Right hindlimb (tissue), 1 donor: ENCODE results near the gene KIAA1549.
"Not testable (repeated sequence)": the region's sequence is repeated elsewhere in the genome, so short reads cannot be mapped to it uniquely, and the experiment has no call there.

Experiments
- DNase-seq: peaks from one replicate; pipeline ENCODE4 v3.0.0-alpha.2; 2018

Gene KIAA1549

GRCh38 chr7:138798836-138799235, 182.4 kb downstream of the KIAA1549 start:
- no peak for DNase-seq

- no peak for DNase-seq
These were observed 183.4 kb downstream of the KIAA1549 start, which contains the start of the genes ATP6V0A4 and TMEM213 for GRCh38 chr7:138797715-138798320. ATP6V0A4 (minus strand) TSS chr7:138798196; CDS start chr7:138771247, 26,949 bp downstream. TMEM213 (plus strand) TSS chr7:138797994; CDS start chr7:138798105, 111 bp downstream.

GRCh38 chr7:138797046-138797445, 184.1 kb downstream of the KIAA1549 start:
- not testable (repeated sequence) for DNase-seq

GRCh38 chr7:138796038-138796615, 185.1 kb downstream of the KIAA1549 start:
- no peak for DNase-seq

- DNase-seq = no peak
These were observed 195.4 kb downstream of the KIAA1549 start for GRCh38 chr7:138785587-138786437.

GRCh38 chr7:138784692-138785091, 196.5 kb downstream of the KIAA1549 start:
- DNase-seq = no peak
